Measurements from ENCODE around the gene LMAN2.
"Not testable (repeated sequence)": the region's sequence is repeated elsewhere in the genome, so short reads cannot be mapped to it uniquely, and the experiment has no call there.

LMAN2 gene

GRCh38 chr5:177387405-177387804, 35.9 kb upstream of the LMAN2 start:
- peaks cover 47% of the 10 kb centered on the region for H3K4me1 Mint-ChIP-seq (ENCODE audit: low read depth)
- no peak overlapping the region for H3K4me3 Mint-ChIP-seq
- intact Hi-C loops (cut with micrococcal nuclease): loop anchor here (5.0 kb wide), 1 partner anchor 70 kb away; no protein-coding TSS in a partner anchor
- no peaks in the 10 kb centered on the region for H3K36me3 Mint-ChIP-seq (ENCODE audit: low read depth)
- H3K27ac Mint-ChIP-seq: no peak overlapping the region
- peaks cover 45% of the 10 kb centered on the region for H3K27me3 Mint-ChIP-seq
- H3K9me3 Mint-ChIP-seq: no peaks in the 10 kb centered on the region

DNA sequence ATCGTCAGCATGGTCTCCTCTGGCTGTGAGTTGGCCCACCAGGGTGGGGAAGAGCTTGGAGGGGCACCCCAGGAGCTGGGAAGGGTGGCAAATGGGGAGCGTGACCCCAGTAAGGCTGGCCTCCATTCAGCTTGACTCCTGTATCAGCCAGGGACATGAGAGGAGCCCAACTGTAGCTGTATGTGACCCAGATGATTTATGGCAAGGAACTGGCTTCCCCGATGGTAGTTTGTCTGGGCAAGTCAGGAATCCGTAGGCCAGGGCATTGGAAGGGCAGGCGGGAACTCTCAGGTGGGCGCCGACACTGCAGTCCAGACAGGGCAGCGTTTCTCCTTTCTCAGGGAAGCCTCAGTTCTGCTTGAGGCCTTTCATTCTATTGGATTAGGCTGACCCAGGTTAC, 35.1 kb upstream of the LMAN2 start:
- Mint-ChIP-seq H3K36me3 (ENCODE audit: low read depth) (no peaks in the 10 kb centered on the region), H3K4me3 (no peak overlapping the region), H3K4me1 (ENCODE audit: low read depth) (peaks cover 50% of the 10 kb centered on the region), H3K27me3 (peaks cover 48% of the 10 kb centered on the region), H3K9me3 (no peaks in the 10 kb centered on the region), H3K27ac (no peak overlapping the region)
- intact Hi-C loops (cut with micrococcal nuclease): loop anchor here (5.0 kb wide), 1 partner anchor 69 kb away; no protein-coding TSS in a partner anchor

- H3K4me1 Mint-ChIP-seq (ENCODE audit: low read depth): peaks cover 43% of the 10 kb centered on the region
- peaks cover 50% of the 10 kb centered on the region for H3K27me3 Mint-ChIP-seq
- no peaks in the 10 kb centered on the region for H3K36me3 Mint-ChIP-seq (ENCODE audit: low read depth)
- no peak overlapping the region for H3K27ac Mint-ChIP-seq
- no peak overlapping the region for H3K4me3 Mint-ChIP-seq
- H3K9me3 Mint-ChIP-seq: no peaks in the 10 kb centered on the region
- intact Hi-C loops (cut with micrococcal nuclease): loop anchor here (5.0 kb wide), 1 partner anchor 68 kb away; no protein-coding TSS in a partner anchor
Measured at GRCh38 chr5:177385720-177386119, 34.3 kb upstream of the LMAN2 start.

GRCh38 chr5:177384134-177384533, 32.7 kb upstream of the LMAN2 start, which contains the start of gene SLC34A1:
Gene SLC34A1 (plus strand): TSS chr5:177384434. CDS start chr5:177385742, 1,308 bp downstream.
- Mint-ChIP-seq H3K27ac (no peak within 1 kb of the TSS), H3K4me3 (no peak within 1 kb of the TSS), H3K4me1 (ENCODE audit: low read depth) (peaks cover 40% of the 10 kb centered on the region), H3K27me3 (peaks cover 54% of the 10 kb centered on the region), H3K9me3 (no peaks in the 10 kb centered on the region), H3K36me3 (ENCODE audit: low read depth) (no peaks in the 10 kb centered on the region)
- intact Hi-C loops (cut with micrococcal nuclease): no loop called here

GRCh38 chr5:177383181-177383580, 31.7 kb upstream of the LMAN2 start:
- H3K27ac Mint-ChIP-seq: no peak overlapping the region
- H3K4me3 Mint-ChIP-seq: no peak overlapping the region
- H3K36me3 Mint-ChIP-seq (ENCODE audit: low read depth): no peaks in the 10 kb centered on the region
- intact Hi-C loops (cut with micrococcal nuclease): no loop called here
- H3K4me1 Mint-ChIP-seq (ENCODE audit: low read depth): peaks cover 35% of the 10 kb centered on the region
- peaks cover 55% of the 10 kb centered on the region for H3K27me3 Mint-ChIP-seq
- H3K9me3 Mint-ChIP-seq: no peaks in the 10 kb centered on the region

GRCh38 chr5:177382423-177383029, 31.1 kb upstream of the LMAN2 start:
- Mint-ChIP-seq H3K27ac (no peak overlapping the region), H3K4me1 (ENCODE audit: low read depth) (peaks cover 32% of the 10 kb centered on the region), H3K36me3 (ENCODE audit: low read depth) (no peaks in the 10 kb centered on the region), H3K9me3 (no peaks in the 10 kb centered on the region), H3K4me3 (no peak overlapping the region), H3K27me3 (peaks cover 62% of the 10 kb centered on the region)
- intact Hi-C loops (cut with micrococcal nuclease): no loop called here

GRCh38 chr5:177380805-177381126, 29.3 kb upstream of the LMAN2 start:
- Mint-ChIP-seq H3K27me3 (peaks cover 55% of the 10 kb centered on the region), H3K36me3 (ENCODE audit: low read depth) (no peaks in the 10 kb centered on the region), H3K4me3 (no peak overlapping the region), H3K27ac (no peak overlapping the region), H3K4me1 (ENCODE audit: low read depth) (peaks cover 32% of the 10 kb centered on the region), H3K9me3 (no peaks in the 10 kb centered on the region)
- intact Hi-C loops (cut with micrococcal nuclease): no loop called here

DNA sequence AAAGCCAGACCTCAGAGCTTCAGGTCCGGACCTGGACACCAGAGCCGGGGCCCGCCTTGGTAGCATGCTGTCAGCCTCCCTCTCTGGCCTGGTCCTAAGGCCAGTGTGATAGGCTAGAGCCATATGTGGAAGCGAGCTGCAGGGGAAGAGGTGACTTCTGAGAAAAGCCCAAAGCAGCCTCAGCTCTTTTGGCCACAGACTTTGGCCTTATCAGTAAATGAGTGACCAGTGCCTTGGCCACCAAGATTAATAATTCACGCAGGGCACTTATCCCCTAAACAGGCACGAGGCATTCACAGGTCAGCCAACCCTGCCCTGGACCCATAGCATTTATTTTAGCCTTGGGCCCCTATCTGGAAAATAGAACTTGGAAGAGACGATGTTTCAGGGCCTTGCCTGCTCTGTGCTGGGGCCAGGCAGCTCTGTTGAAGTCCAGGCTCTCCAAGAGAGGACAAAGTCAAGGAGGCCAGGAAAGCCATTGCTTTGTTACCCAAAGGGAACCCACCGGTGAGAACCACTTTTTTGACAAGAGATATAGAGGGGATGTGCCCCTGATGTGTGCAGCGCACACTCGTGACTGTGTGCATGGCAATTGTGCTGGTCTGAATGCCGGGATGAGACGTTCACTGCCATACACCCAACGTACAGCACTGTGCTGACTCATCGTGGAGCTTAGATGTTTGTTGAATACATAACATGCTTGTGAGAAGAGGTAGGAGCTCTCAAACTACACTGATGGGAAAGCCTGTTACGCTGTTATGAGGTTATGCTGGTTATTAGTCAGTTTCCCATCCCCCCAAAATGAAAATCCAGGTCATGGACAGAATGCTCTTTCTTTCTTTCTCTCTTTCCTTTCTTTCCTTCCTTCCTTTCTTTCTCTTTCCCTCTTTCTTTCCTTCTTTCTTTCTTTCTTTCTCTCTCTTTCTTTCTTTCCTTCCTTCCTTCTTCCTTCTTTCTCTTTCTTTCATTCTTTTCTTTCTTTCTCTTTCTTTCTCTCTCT, 27.7 kb upstream of the LMAN2 start:
- Mint-ChIP-seq H3K4me1 (ENCODE audit: low read depth) (peaks cover 26% of the 10 kb centered on the region), H3K27me3 (peaks cover 40% of the 10 kb centered on the region), H3K4me3 (no peak overlapping the region), H3K27ac (no peak overlapping the region), H3K9me3 (no peaks in the 10 kb centered on the region), H3K36me3 (ENCODE audit: low read depth) (peaks cover 10% of the 10 kb centered on the region)
- intact Hi-C loops (cut with micrococcal nuclease): no loop called here

DNA sequence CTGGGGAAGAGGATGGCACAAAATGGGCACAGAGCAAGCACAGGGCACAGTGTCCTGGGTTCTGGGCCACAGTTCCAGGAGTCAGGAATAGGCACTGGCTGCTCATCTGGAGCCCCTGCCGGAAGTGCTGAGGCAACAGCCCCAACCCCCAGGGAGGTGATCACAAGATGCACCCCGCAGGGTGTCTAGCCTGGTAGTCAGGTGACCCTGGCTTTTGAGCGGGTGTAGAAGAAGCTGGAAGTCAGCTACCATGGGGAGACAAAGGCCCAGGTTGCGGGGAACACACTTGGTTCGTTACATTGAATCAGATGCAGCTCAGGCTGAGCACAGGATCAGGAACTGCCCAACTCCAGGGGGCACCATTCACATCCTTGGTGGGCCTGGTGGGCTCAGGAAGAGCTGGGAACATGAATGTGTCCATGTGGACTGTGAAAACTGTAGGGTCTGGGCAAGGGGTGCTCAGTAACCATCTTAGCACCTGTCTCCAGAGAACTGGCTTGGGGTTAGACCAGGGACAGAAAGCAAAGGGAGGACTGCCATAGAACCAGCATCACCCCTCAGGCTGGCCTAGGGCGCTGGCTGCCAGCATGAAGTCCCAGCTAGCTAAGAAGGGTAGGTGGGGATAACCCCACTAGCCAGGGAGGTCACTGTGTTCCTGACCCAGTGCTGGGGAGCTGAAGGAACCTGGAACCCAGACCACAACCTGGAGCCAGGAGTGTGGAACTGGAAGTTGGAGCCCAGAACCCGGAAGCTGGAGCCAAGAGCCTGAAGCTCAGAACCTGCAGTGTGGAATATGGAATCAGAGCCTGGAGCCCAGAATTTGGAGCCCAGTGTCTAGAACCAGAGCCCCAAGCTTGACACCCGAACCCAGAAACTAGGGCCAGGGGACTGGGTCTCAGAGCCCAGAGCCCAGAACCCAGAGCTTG, 26.6 kb upstream of the LMAN2 start:
- Mint-ChIP-seq H3K9me3 (no peaks in the 10 kb centered on the region), H3K4me3 (no peak overlapping the region), H3K27ac (no peak overlapping the region), H3K36me3 (ENCODE audit: low read depth) (peaks cover 20% of the 10 kb centered on the region), H3K4me1 (ENCODE audit: low read depth) (peaks cover 26% of the 10 kb centered on the region), H3K27me3 (peaks cover 30% of the 10 kb centered on the region)
- intact Hi-C loops (cut with micrococcal nuclease): no loop called here

DNA sequence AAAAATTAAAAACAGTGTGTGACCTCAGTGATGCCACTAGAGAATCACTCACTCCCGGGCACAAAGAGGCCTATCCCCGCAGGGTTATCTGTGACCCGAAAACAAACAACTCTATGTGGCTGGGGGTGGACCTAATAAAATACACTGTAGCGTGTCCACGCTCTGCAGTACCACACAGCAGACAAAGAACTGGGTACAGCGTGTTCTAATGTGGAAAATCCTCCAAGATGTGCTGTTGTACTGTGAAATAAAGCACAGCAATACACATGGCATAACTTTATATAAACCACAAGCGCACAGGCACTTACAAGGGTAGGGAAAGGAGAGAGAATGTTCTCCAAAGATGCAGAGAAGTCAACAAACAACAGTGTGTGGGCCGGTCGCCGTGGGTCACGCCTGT, 24.6 kb upstream of the LMAN2 start:
- no peak overlapping the region for H3K27ac Mint-ChIP-seq

DNA sequence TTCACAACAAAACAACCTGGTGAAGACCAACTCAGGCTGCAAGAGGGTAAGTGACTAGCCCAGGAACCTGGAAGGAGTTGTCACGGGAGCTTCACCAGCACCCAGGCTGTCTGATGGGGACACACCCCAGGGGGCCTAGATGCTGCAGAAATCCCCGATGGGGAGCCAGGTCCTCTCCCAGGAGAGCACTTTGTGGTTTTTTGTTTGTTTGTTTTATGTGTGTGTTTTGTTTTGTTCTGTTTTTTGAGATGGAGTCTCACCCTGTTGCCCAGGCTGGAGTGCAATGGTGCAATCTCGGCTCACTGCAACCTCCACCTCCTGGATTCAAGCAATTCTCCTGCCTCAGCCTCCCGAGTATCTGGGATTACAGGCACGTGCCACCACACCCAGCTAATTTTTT, 24.0 kb upstream of the LMAN2 start:
- H3K9me3 Mint-ChIP-seq; H3K4me3 Mint-ChIP-seq; H3K27ac Mint-ChIP-seq; intact Hi-C loops (cut with micrococcal nuclease): not testable (repeated sequence)
- H3K4me1 Mint-ChIP-seq (ENCODE audit: low read depth): peaks cover 32% of the 10 kb centered on the region
- peaks cover 46% of the 10 kb centered on the region for H3K36me3 Mint-ChIP-seq (ENCODE audit: low read depth)
- H3K27me3 Mint-ChIP-seq: peaks cover 14% of the 10 kb centered on the region

More for the DNA sequence above, 24.6 kb upstream of the LMAN2 start:
- intact Hi-C loops (cut with micrococcal nuclease): no loop called here
- H3K27me3 Mint-ChIP-seq: peaks cover 15% of the 10 kb centered on the region
- peaks cover 31% of the 10 kb centered on the region for H3K4me1 Mint-ChIP-seq (ENCODE audit: low read depth)
- H3K4me3 Mint-ChIP-seq: no peak overlapping the region
- no peaks in the 10 kb centered on the region for H3K9me3 Mint-ChIP-seq
- peaks cover 40% of the 10 kb centered on the region for H3K36me3 Mint-ChIP-seq (ENCODE audit: low read depth)

- Mint-ChIP-seq H3K4me1 (ENCODE audit: low read depth) (peaks cover 33% of the 10 kb centered on the region), H3K9me3 (no peaks in the 10 kb centered on the region), H3K36me3 (ENCODE audit: low read depth) (peaks cover 59% of the 10 kb centered on the region), H3K27ac (no peak overlapping the region), H3K27me3 (peaks cover 10% of the 10 kb centered on the region), H3K4me3 (no peak overlapping the region)
- intact Hi-C loops (cut with micrococcal nuclease): no loop called here
Measured at GRCh38 chr5:177374211-177374610, 22.7 kb upstream of the LMAN2 start.

- Mint-ChIP-seq H3K27ac (no peak overlapping the region), H3K9me3 (no peaks in the 10 kb centered on the region), H3K36me3 (ENCODE audit: low read depth) (peaks cover 63% of the 10 kb centered on the region), H3K4me1 (ENCODE audit: low read depth) (peaks cover 33% of the 10 kb centered on the region), H3K27me3 (peaks cover 10% of the 10 kb centered on the region), H3K4me3 (no peak overlapping the region)
- intact Hi-C loops (cut with micrococcal nuclease): no loop called here
Measured at GRCh38 chr5:177373806-177374205, 22.3 kb upstream of the LMAN2 start.
